GM18499 (cell line): Measurements from ENCODE around the gene CALCR.

Experiments used
- ATAC-seq: cut with Tn5 transposase; IDR thresholded peaks from one replicate; pipeline ENCODE4 v1.9.1; 2021; ENCODE audit warnings: moderate number of reproducible peaks; ENCODE audit not compliant: insufficient read depth, unreplicated experiment

The CALCR gene

GRCh38 chr7:93461350-93461749 is 113.2 kb downstream of the CALCR start:
- ATAC-seq: no peak

- no peak for ATAC-seq
These were observed 121.3 kb downstream of the CALCR start for GRCh38 chr7:93453262-93453661.

- ATAC-seq: no peak
These were observed 126.3 kb downstream of the CALCR start for GRCh38 chr7:93448176-93448575.

- no peak for ATAC-seq
These were observed 127.0 kb downstream of the CALCR start for GRCh38 chr7:93447509-93447908.

DNA sequence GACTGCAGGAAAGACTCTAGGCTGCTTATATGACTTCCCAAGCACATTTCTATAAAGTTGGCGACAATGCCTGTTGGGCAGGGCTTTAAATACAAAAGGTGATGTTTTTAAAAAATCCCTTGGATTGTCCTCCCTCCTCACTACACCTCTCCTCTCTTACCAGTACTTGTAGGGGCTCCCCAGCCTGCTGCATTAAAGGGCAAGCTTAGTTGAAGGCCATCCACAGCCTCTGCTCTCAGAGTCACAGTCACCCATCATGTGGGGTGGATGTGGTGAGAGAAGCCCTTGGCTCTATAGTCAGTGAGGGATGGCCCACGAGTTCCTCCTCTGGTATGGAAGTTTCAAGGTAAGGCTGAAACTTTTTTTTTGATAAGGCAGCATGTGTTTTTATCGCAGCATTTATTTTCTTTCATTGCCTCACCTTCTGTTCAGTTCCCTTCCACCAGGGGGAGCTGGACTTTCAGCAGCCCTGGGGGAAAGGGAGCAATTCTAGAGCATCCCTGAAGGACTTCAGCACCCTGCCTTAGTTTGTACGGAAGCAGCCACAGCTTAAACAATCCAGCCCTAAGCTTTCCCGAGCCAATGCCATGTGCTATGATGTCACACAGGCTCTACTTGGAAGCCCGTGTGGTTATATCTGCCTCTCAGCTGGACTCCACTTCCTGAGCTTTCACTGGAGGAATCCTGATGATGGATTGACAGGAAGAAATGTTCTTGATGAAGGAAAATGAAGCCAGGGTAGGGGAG is 131.9 kb downstream of the CALCR start:
- peak; percentile 68 for ATAC-seq

GRCh38 chr7:93435791-93436190 is 138.7 kb downstream of the CALCR start:
- ATAC-seq: no peak

DNA sequence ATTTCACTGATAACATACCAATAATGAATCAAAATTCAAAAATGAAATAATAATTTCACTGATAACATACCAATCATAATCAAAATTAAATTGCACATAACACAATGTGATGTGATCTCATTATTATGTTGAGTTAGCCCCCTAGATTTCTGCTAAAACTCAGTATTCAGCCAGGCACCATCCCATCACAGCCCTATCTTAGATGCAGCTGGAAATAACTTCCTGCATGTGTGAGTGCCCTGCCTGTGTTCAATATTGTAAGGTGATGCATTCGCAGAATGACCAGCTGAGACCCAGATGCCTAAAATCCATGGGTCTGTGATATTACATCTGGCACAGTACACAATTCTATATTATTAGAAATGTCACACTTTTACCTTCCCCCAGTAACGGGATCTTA is 142.4 kb downstream of the CALCR start:
- no peak for ATAC-seq

DNA sequence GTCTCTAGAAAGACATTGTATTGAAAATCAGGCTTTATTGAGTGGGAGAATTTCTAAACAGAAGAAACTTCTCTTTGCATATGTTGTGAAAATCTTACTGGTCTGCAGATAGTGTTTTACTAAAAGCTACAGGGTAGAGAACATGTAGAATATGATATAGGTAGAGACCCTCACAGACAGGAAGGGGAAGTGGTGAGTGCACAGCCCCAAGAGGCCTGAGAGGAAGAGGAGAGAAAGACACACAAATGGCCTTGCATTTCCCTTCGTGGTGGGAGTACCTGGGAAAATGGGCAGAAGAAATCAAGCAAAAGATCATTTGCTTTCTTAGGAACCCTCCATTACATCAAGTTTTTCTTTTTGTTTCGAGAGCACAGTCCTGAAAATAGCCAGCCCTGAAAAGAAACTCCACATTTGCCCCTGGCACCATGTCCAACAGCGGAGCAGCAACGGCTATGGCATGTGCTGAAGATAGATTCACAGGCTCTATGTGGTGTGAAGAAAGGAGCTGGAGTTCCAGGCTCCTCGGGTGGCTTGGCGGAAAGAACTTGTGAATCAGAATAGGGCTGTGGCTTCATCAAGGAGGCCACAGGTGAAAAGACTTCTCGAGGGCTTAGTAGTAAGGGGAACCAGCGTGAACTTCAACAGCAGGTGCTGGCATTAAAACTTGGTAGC is 143.5 kb downstream of the CALCR start:
- ATAC-seq: no peak

GRCh38 chr7:93429563-93429962 is 145.0 kb downstream of the CALCR start:
- ATAC-seq: no peak

DNA sequence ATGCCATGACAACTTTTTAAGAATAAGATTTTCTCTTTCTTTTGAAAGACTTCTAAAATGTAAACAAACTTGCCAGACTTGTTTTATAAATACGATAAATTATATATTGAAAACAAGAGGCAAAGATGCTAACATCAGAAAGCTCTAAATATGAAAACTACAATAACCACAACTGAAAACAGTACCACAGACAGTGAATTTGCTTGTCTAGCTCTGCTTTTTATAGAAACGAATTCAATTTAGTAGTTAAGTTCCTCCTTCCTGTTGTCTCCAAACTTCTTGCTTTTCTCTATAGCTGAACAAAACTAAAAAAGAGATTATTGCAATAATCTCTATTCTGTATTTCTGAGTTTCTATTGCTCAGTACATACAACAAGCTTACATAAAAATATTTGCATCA is 147.4 kb downstream of the CALCR start:
- ATAC-seq: no peak

DNA sequence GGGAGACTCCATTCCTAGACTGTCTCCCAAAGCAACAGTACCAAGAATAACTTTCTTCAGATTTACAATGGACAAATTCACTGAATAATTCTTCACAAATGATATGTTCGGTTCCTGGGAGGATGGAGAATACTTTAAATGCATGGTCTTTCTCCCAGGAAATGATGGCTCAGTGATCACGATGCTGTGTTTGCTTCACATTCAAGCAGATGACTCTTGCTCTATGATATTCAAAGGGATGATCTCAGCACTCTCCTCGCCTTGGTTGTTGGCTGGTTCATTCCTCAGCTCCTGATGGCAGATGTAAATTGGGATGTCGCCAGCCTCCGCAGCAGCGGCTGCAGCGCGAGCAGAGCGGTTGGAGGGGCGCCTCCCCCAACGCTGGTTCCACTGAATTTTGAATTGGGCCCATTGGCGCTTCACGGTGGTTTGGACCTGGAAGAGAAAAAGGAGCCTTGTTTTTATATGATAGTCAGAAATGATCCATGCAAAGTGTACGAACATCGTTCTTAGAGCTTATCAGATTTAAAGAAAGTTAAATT is 148.3 kb downstream of the CALCR start:
- no peak for ATAC-seq

DNA sequence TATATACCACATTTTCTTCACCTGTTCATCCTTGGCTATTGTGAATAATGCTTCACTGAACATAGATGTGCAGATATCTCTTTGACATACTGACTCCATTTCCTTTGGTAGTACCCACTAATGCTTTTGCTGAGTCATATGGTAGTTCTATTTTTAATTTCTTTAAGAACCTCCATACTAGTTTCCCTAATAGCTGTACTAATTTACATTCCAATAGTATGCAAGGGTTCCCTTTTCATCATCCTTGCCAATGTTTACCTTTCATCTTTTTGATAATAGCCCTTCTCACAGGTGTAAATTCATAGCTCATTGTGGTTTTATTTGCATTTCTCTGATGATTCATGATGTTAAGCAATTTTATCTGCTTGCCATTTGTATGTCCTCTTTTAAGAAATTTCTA is 159.9 kb downstream of the CALCR start:
- ATAC-seq: no peak

GRCh38 chr7:93409324-93409723 is 165.2 kb downstream of the CALCR start:
- ATAC-seq: no peak

GRCh38 chr7:93407239-93407638 is 167.3 kb downstream of the CALCR start:
- no peak for ATAC-seq

DNA sequence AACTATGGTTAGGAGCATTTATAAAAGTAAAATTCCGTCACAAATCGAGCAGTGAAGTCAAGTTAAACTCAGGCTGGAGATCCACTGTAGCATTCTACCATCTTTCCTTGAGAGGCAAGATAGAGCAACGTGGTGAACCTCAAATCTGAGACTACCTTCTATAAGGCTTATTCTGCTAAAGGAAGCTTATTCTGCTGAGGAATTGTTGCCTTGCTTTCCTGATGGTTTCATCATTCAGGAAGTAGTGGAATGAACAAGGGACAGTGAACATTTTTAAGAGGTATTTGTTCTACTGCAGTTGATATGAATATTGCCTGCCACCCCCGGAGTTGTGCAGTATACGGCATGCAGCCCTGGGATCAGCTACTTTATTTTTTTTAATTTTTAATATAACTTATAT is 171.6 kb downstream of the CALCR start:
- ATAC-seq: no peak

DNA sequence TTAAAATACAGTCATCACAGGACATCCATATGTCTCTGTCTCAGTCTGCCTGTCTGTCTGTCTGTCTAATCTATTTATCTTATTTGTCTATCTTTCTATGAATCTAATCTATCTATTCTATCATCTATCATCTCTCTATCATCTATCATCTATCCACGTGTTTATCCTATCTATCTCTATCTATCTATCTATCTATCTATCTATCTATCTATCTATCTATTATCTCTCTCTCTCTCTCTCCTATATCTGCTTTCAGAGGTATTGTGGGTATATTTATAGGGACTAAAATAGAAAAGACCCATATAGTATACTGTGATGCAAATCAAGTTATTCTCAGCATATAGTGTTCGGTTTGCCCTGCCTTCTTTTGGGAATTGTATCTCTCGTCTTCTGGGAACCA is 174.9 kb downstream of the CALCR start:
- ATAC-seq: no peak

GRCh38 chr7:93392984-93393383 is 181.5 kb downstream of the CALCR start:
- no peak for ATAC-seq

DNA sequence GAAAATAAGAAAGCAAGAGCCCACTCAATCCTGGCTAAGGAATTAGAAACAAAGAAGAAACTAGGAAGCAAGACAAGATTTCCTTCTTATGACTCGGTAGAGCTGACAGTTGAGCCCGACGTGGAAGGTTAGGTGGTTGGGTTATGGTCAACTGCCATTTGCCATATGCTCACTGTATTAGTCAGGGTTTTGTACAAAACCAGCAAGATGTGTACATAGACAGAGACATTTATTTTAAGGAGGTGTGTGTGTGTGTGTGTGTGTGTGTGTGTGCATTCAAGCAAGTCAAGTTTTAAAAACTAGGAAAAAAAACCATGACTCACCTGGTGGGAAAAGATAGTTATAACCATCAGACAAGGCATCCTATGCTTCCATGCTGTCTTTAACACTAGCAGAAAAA is 183.9 kb downstream of the CALCR start:
- no peak for ATAC-seq

- no peak for ATAC-seq
These were observed 192.2 kb downstream of the CALCR start for GRCh38 chr7:93382362-93382761.

- no peak for ATAC-seq
These were observed 196.3 kb downstream of the CALCR start for GRCh38 chr7:93378131-93378760.

GRCh38 chr7:93375603-93376002 is 198.9 kb downstream of the CALCR start:
- no peak for ATAC-seq
